Heart right ventricle (tissue), 16 donors: Measurements from ENCODE around the gene FASN. TPM values are rescaled to one million over a fixed set of nuclear protein-coding genes. Genes with fewer than 3 reads are reported as not detected.

Source experiments
- ATAC-seq, 8 donors: fragments of 200-7000 bp; cut with Tn5 transposase; one replicate each; pipeline ENCODE4 v1.9.1; 2020; ENCODE audit warnings: mild to moderate bottlenecking in 8 of 8, moderate library complexity in 8 of 8, moderate number of reproducible peaks in 1 of 8
- DNase-seq, 2 donors: peaks; one replicate each; pipeline ENCODE4 v3.0.0-alpha.2; 2020
- H3K27ac ChIP-seq, 10 donors: fragments of 200-600 bp; sonication (generic) in 2 of 10; one replicate each; pipeline versions ENCODE4 v1.5.0 to v1.8.0; 2020 to 2022; ENCODE audit warnings: mild to moderate bottlenecking in 3 of 10
- H3K27me3 ChIP-seq, 7 donors: fragments of 200-600 bp; one replicate each; pipeline ENCODE4 v1.8.0; 2021 to 2022; ENCODE audit warnings: mild to moderate bottlenecking in 2 of 7
- H3K36me3 ChIP-seq, 9 donors: fragments of 200-600 bp; sonication (generic) in 1 of 9; one replicate each; pipeline versions ENCODE4 v1.5.0 to v1.8.0; 2020 to 2022; ENCODE audit warnings: mild to moderate bottlenecking in 2 of 9
- H3K4me1 ChIP-seq, 9 donors: fragments of 200-600 bp; sonication (generic) in 1 of 9; one replicate each; pipeline versions ENCODE4 v1.5.0 to v1.8.0; 2020 to 2022; ENCODE audit warnings: mild to moderate bottlenecking in 4 of 9
- H3K4me3 ChIP-seq, 10 donors: fragments of 200-600 bp; sonication (generic) in 2 of 10; one replicate each; pipeline versions ENCODE4 v1.5.0 to v1.8.0; 2020 to 2022; ENCODE audit warnings: mild to moderate bottlenecking in 7 of 10, moderate library complexity in 2 of 10
- H3K9me3 ChIP-seq, 11 donors: fragments of 200-600 bp in 10 of 11; sonication (generic) in 2 of 11; one replicate each; pipeline versions ENCODE4 v1.5.0 to v1.8.0; 2013 to 2022; ENCODE audit warnings: mild to moderate bottlenecking in 2 of 11, control low read depth in 1 of 11, moderate library complexity in 1 of 11
- WGBS, 2 donors: extraction: QIAGEN DNeasy Blood & Tissue Kit; methylation state at CpG; one replicate each; pipeline ENCODE4 v1.1.7; 2013; ENCODE audit warnings: inconsistent platforms in 1 of 2; 5-methylcytosine and 5-hydroxymethylcytosine counted together
- intact Hi-C, 10 donors: fragments of 100-400 bp; cut with DNase I; formaldehyde crosslinking; loops; one replicate each; pipeline versions ENCODE4 v1.11.1 to v1.14.2; 2022
- polyA plus RNA-seq, 2 donors: library from polyadenylated mRNA; stranded (reverse); fragments of 200-250 nt; gene quantifications; one replicate each; pipeline ENCODE4 v1.2.3, GENCODE V29; 2013
- total RNA-seq, 10 donors: library from RNA; stranded (reverse); fragmentation: NEBNext Ultra II Directional in 3 of 10; extraction: Animal tissue kit (Norgen Biotek cat#: 25700) in 3 of 10; gene quantifications; one replicate each; pipeline versions ENCODE4 v1.2.1 to v1.2.4, GENCODE V29; 2021 to 2023
- TF ChIP-seq, protein P1 (sequence below), 9 donors: fragments of 200-600 bp; sonication (generic) in 2 of 9; IDR thresholded peaks; one replicate each; pipeline versions ENCODE4 v1.5.0 to v1.8.0; 2021 to 2022; ENCODE audit warnings: antibody characterized with exemption in 9 of 9, mild to moderate bottlenecking in 5 of 9, moderate library complexity in 1 of 9
- donor health status: Arrhythmogenic right ventricular cardiomyopathy.
- donor health status: ischemic (EF 13 %, LVEDD 7.1; RV severe dilation, severe dysfunction).
- donor health status: healthy with polysubstance abuse.
- donor health status: DM: no; HTN: yes; CAD: no.
- donor health status: DM: no; HTN: no; CAD: no.
- donor health status: ischemic (EF 25% LVEDD 6.9; RV normal size, moderate dysfunction).
- donor health status: ischemic (EF 25% LVEDD 5.7; RV mildly dilated, moderate dysfunction).
- donor health status: healthy.
- donor health status: DM: yes; HTN: yes; CAD: no.
- donor health status: Ischemic cardiomyopathy.
- donor health status: ischemic (EF 35%, LVEDD 5.7; RV mildly dilated, moderate dysfunction).
- donor health status: nonischemic (EF 11% LVEDD 7.7; RV severe dilation, severe dysfunction).
- donor health status: DM: yes; HTN: yes; CAD: no.
- donor health status: PGD.
- donor health status: ischemic (EF 29% LVEDD 5.4; RV normal size, mild dysfunction).
- donor health status: nonischemic (EF 23%, LVEDD 6.1; RV moderate dilation, normal function).

The FASN gene
- total and polyA plus RNA-seq, 12 donors = 9.0 to 62.4 (median 20.4) TPM

DNA sequence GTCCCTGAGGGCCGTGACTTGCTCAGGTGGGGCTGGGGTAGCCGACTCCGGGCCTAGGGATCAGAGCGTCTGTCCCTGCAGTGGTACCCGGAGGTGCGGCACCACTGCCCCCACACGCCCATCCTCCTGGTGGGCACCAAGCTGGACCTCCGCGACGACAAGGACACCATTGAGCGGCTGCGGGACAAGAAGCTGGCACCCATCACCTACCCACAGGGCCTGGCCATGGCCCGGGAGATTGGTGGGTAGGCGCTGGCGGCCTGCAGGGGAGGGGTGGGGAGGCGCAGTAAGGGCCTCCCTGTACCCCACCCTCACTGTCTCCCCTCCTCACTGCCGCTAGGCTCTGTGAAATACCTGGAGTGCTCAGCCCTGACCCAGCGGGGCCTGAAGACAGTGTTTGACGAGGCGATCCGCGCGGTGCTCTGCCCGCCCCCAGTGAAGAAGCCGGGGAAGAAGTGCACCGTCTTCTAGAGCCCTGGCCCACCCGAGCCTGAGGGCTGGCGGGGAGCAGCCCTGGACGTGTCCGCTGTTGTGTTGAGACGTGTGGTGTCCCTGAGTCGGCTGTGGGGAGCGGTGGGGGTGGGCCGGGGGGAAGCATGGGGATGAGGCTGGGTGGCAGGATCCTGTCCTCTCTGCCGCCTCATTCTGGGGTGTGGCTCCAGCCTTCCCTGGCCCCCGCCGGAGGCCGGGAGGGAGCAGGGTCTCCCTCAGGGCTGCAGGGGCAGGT is 64.5 kb downstream of the FASN start:
- peaks cover 11 to 54% (median 41%) of the 10 kb centered on the region in 9 donors for H3K4me1 ChIP-seq

DNA sequence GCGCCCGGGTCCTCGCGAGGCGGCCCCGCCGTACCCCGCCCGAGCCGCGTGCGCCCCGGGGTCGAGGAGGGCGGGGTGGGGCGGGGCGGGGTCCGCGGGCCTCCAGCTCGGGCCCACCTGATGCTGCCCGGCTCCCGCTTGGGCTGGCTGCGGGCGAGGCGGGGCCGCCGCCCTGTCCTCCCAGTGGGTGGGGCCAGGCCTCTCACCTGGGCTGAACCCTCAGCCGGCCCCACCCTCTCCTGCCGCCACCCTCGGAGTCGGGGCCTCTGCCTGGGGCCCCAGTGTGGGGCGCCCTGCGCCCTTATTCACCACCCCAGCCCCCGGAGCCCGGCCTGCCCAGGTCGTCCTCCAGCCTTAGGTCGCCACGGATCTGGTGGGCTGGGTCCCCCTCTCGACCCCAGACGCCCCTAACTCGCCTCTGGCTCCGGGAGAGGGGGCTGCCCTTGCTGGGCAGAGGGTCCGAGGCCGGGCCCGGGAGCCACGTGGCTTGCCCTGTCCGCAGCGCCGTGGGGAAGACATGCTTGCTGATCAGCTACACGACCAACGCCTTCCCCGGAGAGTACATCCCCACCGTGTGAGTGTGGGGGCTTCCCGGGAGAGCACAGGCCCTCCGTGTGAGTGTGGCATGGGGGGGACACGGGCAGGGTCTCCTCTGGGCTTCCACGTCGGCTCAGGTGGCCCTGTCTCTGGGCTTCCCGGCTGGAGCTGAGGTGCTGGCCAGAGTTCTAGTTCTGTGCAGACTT is 66.0 kb downstream of the FASN start:
- H3K4me1 ChIP-seq = peaks cover 11 to 49% (median 38%) of the 10 kb centered on the region in 9 donors
- no peak overlapping the region for H3K27ac ChIP-seq

More for the DNA sequence above, 64.5 kb downstream of the FASN start:
- DNase-seq (no peak), ATAC-seq (no peak)
- Histone ChIP-seq H3K4me3 (no peak overlapping the region), H3K27ac (no peak overlapping the region), H3K27me3 (peaks cover 0 to 10% (median 6%) of the 10 kb centered on the region in 7 donors), H3K9me3 (no peaks in the 10 kb centered on the region), H3K36me3 (peaks cover 0 to 13% (median 0%) of the 10 kb centered on the region in 9 donors)
- 94 to 96% methylated on average over 35 to 38 of the region's 38 CpGs for WGBS, 2 donors
- TF ChIP-seq, protein P1, sequence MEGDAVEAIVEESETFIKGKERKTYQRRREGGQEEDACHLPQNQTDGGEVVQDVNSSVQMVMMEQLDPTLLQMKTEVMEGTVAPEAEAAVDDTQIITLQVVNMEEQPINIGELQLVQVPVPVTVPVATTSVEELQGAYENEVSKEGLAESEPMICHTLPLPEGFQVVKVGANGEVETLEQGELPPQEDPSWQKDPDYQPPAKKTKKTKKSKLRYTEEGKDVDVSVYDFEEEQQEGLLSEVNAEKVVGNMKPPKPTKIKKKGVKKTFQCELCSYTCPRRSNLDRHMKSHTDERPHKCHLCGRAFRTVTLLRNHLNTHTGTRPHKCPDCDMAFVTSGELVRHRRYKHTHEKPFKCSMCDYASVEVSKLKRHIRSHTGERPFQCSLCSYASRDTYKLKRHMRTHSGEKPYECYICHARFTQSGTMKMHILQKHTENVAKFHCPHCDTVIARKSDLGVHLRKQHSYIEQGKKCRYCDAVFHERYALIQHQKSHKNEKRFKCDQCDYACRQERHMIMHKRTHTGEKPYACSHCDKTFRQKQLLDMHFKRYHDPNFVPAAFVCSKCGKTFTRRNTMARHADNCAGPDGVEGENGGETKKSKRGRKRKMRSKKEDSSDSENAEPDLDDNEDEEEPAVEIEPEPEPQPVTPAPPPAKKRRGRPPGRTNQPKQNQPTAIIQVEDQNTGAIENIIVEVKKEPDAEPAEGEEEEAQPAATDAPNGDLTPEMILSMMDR (IDR thresholded peaks at IDR 0.05) = no peak
- intact Hi-C loops = loop anchor here in 4 of 10 donors (5.0 to 10.0 kb wide), 4 partner anchors 69 to 291 kb away; no protein-coding TSS in a partner anchor

DNA sequence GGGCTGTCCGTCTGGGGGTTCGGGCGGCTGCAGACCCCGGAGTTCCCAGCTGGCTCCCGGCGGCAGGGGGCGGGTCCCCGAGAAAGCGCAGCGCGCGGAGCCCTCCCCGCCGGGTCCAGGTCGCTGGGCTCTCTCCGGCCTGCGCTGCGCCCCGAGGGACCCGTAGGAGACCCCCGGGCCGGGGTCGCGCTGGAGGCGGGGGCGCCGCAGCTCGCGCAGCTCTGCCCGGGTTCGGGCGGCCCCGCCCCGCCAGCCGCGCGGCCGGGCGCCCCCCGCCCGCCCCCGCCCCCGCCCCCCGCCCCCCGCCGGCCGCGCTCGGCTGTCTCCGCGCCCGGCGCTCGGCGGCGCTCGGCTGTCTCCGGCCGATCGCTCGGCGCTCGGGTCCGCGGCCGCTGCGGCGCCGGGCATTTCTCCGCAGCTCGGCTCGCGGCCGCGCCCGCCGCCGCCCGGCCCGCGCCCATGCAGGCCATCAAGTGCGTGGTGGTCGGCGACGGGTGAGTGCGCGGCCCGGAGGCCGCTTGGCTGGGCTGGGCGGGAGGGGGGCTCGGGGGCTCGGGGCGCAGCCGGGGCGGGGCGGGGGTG is 66.6 kb downstream of the FASN start, which contains the start of gene RAC3:
RAC3 (plus strand) TSS at position 376 of the 582 bp plus-strand sequence; CDS start at position 460, 84 bp downstream.
- H3K4me3 ChIP-seq = peak within 1 kb of the TSS; percentile 37 to 59 (median 52)
- H3K27me3 ChIP-seq = peaks cover 0 to 10% (median 6%) of the 10 kb centered on the region in 7 donors
- no peaks in the 10 kb centered on the region for H3K9me3 ChIP-seq
- intact Hi-C loops = loop anchor here in 6 of 10 donors (2.0 to 10.0 kb wide), 6 partner anchors 71 to 293 kb away; no protein-coding TSS in a partner anchor
- WGBS, 2 donors = 1% methylated on average over 35 to 87 of the region's 96 CpGs
- TF ChIP-seq, protein P1 (IDR thresholded peaks at IDR 0.05) = no peak
- peaks cover 0 to 17% (median 0%) of the 10 kb centered on the region in 9 donors for H3K36me3 ChIP-seq
- ATAC-seq (peak in 1 of 8 donors; percentile 6), DNase-seq (no peak)
- H3K4me1 ChIP-seq = peaks cover 7 to 42% (median 31%) of the 10 kb centered on the region in 9 donors
- H3K27ac ChIP-seq = peak within 1 kb of the TSS in 2 of 10 donors; percentile 8 to 26

More for the DNA sequence above, 66.0 kb downstream of the FASN start:
- Histone ChIP-seq H3K36me3 (peaks cover 0 to 14% (median 0%) of the 10 kb centered on the region in 9 donors), H3K9me3 (no peaks in the 10 kb centered on the region), H3K27me3 (peaks cover 0 to 10% (median 6%) of the 10 kb centered on the region in 7 donors), H3K4me3 (peak overlapping the region in 8 of 10 donors; percentile 18 to 40 (median 31))
- ATAC-seq (no peak), DNase-seq (no peak)
- TF ChIP-seq, protein P1 (IDR thresholded peaks at IDR 0.05) = no peak
- intact Hi-C loops = loop anchor here in 6 of 10 donors (2.0 to 10.0 kb wide), 6 partner anchors 70 to 293 kb away; no protein-coding TSS in a partner anchor
- WGBS, 2 donors = 16 to 17% methylated on average over 39 to 57 of the region's 59 CpGs
